ENCODE results near the gene MARCO. TPM values are rescaled to one million over a fixed set of nuclear protein-coding genes. Genes with fewer than 3 reads are reported as not detected.

Gene MARCO, protein sequence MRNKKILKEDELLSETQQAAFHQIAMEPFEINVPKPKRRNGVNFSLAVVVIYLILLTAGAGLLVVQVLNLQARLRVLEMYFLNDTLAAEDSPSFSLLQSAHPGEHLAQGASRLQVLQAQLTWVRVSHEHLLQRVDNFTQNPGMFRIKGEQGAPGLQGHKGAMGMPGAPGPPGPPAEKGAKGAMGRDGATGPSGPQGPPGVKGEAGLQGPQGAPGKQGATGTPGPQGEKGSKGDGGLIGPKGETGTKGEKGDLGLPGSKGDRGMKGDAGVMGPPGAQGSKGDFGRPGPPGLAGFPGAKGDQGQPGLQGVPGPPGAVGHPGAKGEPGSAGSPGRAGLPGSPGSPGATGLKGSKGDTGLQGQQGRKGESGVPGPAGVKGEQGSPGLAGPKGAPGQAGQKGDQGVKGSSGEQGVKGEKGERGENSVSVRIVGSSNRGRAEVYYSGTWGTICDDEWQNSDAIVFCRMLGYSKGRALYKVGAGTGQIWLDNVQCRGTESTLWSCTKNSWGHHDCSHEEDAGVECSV
- total RNA-seq: 0.08 TPM in 1 of 2 replicates, not detected in the other

DNA sequence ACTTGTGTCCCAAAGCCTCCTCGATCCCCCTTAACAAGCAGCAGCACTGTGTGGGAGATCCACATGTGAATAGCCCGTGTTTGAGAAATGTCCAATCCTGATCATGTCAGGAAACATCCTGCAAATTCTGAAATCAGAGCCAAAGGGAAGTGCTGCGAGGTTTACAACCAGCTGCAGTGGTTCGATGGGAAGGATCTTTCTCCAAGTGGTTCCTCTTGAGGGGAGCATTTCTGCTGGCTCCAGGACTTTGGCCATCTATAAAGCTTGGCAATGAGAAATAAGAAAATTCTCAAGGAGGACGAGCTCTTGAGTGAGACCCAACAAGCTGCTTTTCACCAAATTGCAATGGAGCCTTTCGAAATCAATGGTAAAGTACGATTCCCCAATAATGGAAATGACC is at the start of gene MARCO:
Gene MARCO (plus strand): TSS at position 164 of the 400 bp plus-strand sequence. CDS start 107 bp downstream, at position 271.

Other genes starting within 250 kb of the MARCO start
- 0.99 TPM in 1 of 2 replicates, not detected in the other for gene EN1, start 94.5 kb upstream of the MARCO start, total RNA-seq
- gene C1QL2, start 216.6 kb downstream of the MARCO start, total RNA-seq: not detected in 2 replicates

Measured in hair follicular keratinocyte (primary cell).